Measurements from ENCODE around the gene CDKAL1. TPM values are rescaled to one million over a fixed set of nuclear protein-coding genes. Genes with fewer than 3 reads are reported as not detected.

CDKAL1 gene
- total RNA-seq, 4 donors from 2014 or later, result 15.2 to 17.9 (median 17.1) TPM

DNA sequence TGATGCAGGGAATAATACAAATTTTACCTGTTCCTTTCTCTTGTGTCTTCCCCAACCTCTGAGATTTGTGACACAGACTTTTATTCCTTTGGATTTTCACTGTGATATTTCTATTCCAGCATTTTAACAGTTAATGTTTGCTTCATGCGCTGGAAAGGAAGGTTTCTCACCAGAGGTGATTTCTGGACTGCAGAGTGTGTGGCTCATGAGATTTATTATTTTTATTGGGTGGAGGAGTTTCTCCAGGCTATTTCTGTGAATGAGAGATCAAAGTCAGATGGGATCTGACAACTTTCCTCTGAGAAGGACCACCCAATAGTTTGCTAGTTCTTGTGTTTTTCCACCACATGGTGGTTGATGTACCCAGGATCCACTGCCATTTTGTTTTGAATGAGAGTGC is 377.5 kb downstream of the CDKAL1 start:
- TF ChIP-seq, protein P1, sequence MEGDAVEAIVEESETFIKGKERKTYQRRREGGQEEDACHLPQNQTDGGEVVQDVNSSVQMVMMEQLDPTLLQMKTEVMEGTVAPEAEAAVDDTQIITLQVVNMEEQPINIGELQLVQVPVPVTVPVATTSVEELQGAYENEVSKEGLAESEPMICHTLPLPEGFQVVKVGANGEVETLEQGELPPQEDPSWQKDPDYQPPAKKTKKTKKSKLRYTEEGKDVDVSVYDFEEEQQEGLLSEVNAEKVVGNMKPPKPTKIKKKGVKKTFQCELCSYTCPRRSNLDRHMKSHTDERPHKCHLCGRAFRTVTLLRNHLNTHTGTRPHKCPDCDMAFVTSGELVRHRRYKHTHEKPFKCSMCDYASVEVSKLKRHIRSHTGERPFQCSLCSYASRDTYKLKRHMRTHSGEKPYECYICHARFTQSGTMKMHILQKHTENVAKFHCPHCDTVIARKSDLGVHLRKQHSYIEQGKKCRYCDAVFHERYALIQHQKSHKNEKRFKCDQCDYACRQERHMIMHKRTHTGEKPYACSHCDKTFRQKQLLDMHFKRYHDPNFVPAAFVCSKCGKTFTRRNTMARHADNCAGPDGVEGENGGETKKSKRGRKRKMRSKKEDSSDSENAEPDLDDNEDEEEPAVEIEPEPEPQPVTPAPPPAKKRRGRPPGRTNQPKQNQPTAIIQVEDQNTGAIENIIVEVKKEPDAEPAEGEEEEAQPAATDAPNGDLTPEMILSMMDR (IDR thresholded peaks at IDR 0.05; ENCODE audit: low read depth), result no peak

DNA sequence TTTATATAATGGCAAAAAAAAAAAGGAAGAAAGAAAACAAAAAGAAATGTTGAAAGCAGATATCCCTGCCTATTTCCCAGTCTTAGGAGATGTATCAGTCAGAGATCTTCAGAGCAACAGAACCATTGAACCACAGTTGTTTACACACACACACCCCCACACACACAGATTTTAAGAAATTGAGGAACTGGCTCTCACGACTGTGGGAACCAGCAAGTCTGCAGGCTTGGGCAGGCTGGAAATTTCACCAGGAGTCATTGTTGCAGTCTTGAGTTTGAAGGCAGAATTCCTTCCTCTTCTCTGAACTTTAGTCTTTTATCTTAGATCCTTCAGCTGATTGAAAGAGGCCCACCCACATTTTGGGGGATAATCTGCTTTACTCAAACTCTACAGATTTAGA is 380.9 kb downstream of the CDKAL1 start:
- TF ChIP-seq, protein P1 (IDR thresholded peaks at IDR 0.05; ENCODE audit: low read depth), result no peak

DNA sequence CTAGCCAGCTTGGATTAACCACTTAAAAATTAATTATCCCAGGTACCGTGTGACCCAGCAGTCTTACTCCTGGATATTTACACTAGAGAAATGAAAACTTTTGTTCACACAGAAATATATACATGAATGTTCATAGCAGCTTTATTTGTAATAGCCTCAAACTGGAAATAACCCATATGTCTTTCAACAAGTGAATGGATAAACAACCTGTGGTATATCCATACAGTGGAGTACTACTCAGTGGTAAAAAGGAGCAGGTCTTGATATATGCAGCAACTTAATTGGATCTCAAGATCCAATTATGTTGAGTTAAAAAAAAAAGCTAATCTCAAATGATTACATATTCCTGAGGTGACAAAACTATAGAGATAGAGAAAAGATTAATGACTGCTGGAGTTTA is 381.4 kb downstream of the CDKAL1 start:
- TF ChIP-seq, protein P1 (IDR thresholded peaks at IDR 0.05; ENCODE audit: low read depth), result no peak

DNA sequence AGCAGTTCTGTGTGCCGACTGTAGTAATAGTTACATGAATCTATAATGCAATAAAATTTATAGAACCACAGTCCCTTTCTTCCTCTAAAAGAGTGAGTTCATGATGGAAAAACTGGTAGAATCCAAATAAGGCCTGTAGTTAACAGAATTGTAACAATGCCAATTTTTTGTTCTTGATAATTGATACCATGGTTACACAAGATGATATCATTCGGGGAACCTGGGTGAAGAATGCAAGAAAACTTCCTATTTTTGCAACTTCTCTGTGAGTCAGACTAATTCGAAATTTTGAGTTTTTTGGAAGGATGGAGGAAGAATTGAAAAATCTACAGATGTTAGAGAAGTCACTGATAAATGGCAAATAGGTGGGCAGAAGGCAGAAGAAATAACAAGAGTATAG is 381.8 kb downstream of the CDKAL1 start:
- TF ChIP-seq, protein P1 (IDR thresholded peaks at IDR 0.05; ENCODE audit: low read depth), result no peak

DNA sequence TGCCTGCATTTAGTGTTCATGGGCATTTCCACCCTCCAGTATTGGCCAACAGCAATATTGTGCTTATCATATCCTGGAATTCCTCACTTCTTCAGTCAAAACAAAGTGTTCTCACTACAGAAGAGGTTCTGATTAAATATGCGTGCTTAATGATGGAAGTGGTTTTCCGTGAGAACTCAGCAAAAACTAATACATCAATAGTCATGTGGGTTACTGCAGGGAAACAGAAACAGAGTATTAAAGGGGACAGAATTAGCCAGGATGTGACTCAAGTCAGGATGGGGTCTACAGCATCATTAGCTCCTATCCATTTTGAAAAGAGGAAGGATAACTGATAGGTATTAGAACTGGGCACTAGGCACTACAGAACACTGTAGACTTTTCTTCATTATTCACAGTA is 384.6 kb downstream of the CDKAL1 start:
- TF ChIP-seq, protein P1 (IDR thresholded peaks at IDR 0.05; ENCODE audit: low read depth), result no peak

DNA sequence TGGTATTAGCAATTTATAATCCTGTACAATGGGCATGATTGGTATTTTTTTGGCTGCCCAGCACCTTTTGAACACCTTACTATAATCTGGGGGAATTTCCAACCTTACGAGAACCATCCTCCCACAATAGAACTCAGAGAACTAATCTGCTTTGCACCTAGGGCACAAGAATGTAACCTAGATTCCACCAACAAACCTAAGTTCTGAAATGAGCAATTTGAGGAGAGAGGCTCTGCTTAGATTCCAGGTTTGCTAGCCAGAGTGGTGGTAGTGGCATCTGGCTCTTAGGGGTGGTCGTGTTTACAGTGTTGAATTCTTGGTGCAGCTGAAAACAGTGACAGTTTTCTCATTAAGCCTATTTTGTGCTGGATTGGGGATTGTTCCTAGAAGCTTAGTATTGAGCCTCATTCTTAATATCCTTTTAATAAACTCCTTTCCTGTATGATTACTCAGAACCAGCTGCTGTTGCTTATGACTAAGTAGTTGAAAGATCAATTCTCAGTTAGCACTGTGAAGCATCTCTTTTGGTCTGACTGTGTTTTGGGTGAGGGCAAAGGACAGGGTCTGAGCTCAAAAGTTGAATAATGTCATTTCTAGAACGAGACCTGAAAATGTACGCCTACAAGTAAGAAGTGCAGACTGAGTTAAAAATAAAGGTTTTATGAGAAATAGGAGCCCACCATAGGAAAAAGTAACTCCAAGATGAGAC is 385.6 kb downstream of the CDKAL1 start:
- TF ChIP-seq, protein P1 (IDR thresholded peaks at IDR 0.05; ENCODE audit: low read depth), result no peak

DNA sequence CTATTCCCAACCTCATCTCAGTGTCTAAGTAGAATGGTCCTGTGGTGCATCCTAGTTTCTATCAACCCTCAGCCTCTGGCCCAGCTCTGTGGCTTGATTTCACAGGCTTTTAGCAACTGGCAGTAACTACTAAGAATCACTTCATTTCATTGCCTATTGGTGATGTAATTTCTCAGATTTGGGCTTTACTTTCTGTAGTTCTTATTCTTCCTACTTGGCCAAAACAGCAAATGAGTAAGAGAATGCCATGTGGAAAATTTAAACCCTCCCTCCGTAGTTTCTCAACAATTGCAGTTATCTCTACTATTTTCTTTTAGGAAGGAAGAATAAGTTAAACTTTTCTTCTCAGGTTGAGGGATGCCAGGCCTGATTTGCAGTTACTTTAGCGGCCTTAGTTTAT is 387.3 kb downstream of the CDKAL1 start:
- TF ChIP-seq, protein P1 (IDR thresholded peaks at IDR 0.05; ENCODE audit: low read depth), result no peak
